ENCODE measurements around the gene SH3BGRL2.

DNA sequence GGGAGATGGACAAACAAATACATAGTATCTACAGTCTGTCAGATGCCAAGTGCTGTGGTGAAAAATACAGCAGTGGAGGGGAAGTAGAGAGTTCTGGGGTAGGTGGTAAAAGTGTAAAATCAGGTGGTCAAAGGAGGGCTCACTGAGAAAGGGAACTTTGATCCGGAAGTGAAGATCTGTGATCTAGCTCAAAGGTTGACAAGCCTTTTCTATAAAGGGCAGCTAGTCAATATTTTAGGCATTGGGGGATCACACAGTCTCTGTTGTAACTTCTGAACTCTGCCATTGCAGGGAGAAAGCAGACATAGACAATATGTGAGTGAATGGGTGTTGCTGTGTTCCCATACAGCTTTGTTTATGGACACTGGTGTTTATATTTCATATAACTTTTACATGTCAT is 38.6 kb downstream of the SH3BGRL2 start:
- TF ChIP-seq EZH2 (IDR thresholded peaks at IDR 0.05) (no peak), POLR2AphosphoS5 (IDR thresholded peaks at IDR 0.05; ENCODE audit: borderline replicate concordance, low read depth, low read length) (no peak)

Data from SK-N-MC (cell line).